Measurements from ENCODE around the gene RAPGEF4.

The RAPGEF4 gene

GRCh38 chr2:172845028-172845630, 109.5 kb downstream of the RAPGEF4 start:
- no peak for TF ChIP-seq CTCF (IDR thresholded peaks at IDR 0.05; ENCODE audit: insufficient read depth, missing control alignments)
- no peak for DNase-seq (ENCODE audit: insufficient read length, low spot score)
- no peak for FAIRE-seq

GRCh38 chr2:172846551-172846950, 110.9 kb downstream of the RAPGEF4 start:
- FAIRE-seq, result no peak
- no peak for TF ChIP-seq CTCF (IDR thresholded peaks at IDR 0.05; ENCODE audit: insufficient read depth, missing control alignments)

GRCh38 chr2:172847188-172847587, 111.5 kb downstream of the RAPGEF4 start:
- no peak for DNase-seq (ENCODE audit: insufficient read length, low spot score)
- TF ChIP-seq CTCF (IDR thresholded peaks at IDR 0.05; ENCODE audit: insufficient read depth, missing control alignments), result no peak

More at GRCh38 chr2:172846551-172846950, 110.9 kb downstream of the RAPGEF4 start:
- DNase-seq (ENCODE audit: insufficient read length, low spot score), result no peak

GRCh38 chr2:172848519-172848918, 112.9 kb downstream of the RAPGEF4 start:
- TF ChIP-seq CTCF (IDR thresholded peaks at IDR 0.05; ENCODE audit: insufficient read depth, missing control alignments), result no peak
- no peak for FAIRE-seq
- DNase-seq (ENCODE audit: insufficient read length, low spot score), result no peak

More at GRCh38 chr2:172847188-172847587, 111.5 kb downstream of the RAPGEF4 start:
- FAIRE-seq, result no peak

GRCh38 chr2:172849519-172850217, 114.0 kb downstream of the RAPGEF4 start:
- FAIRE-seq (no peak), DNase-seq (ENCODE audit: insufficient read length, low spot score) (no peak)

GRCh38 chr2:172855588-172855987, 119.9 kb downstream of the RAPGEF4 start:
- DNase-seq (ENCODE audit: insufficient read length, low spot score) (no peak), FAIRE-seq (no peak)
- TF ChIP-seq CTCF (IDR thresholded peaks at IDR 0.05; ENCODE audit: insufficient read depth, missing control alignments), result no peak

More at GRCh38 chr2:172849519-172850217, 114.0 kb downstream of the RAPGEF4 start:
- TF ChIP-seq CTCF (IDR thresholded peaks at IDR 0.05; ENCODE audit: insufficient read depth, missing control alignments), result no peak

GRCh38 chr2:172856606-172857005, 121.0 kb downstream of the RAPGEF4 start:
- no peak for FAIRE-seq
- TF ChIP-seq CTCF (IDR thresholded peaks at IDR 0.05; ENCODE audit: insufficient read depth, missing control alignments), result no peak
- DNase-seq (ENCODE audit: insufficient read length, low spot score), result no peak
